A673 (cell line): Measurements from ENCODE around the gene EXOC5. TPM values are rescaled to one million over a fixed set of nuclear protein-coding genes. Genes with fewer than 3 reads are reported as not detected.

Experiments used
- BruUV-seq: library from RNA; stranded (reverse); fragments of 400-500 nt; replicated peaks from 2 replicates; lab custom pipeline; 2021; lab: Mats Ljungman, UMichigan
- CTCF ChIA-PET: fragments of 300-600 bp; sonication (Branson Sonifier 250); formaldehyde crosslinking; loops from one replicate; lab custom pipeline; 2022; ENCODE audit warnings: antibody characterized with exemption; lab: Charles Lee
- POLR2A ChIA-PET: fragments of 300-600 bp; sonication (Branson Sonifier 250); formaldehyde crosslinking; loops from one replicate; lab custom pipeline; 2022; ENCODE audit warnings: antibody characterized with exemption; ENCODE audit not compliant: low non-redundant PET; lab: Charles Lee
- DNase-seq: peaks from one replicate; pipeline ENCODE4 v3.0.0-alpha.2; 2015; ENCODE audit warnings: low spot score
- H3K27ac ChIP-seq: fragments of 200-600 bp; sonication (generic); 2 replicates; pipeline ENCODE4 v1.5.1; 2016; ENCODE audit warnings: mixed run types, low read depth, mild to moderate bottlenecking, mixed read lengths, antibody characterized with exemption, low read length; ENCODE audit not compliant: poor library complexity, severe bottlenecking
- H3K27me3 ChIP-seq: fragments of 200-600 bp; sonication (generic); replicated peaks from 2 replicates; pipeline ENCODE4 v1.6.1; 2017; ENCODE audit warnings: mixed run types, low read depth, mild to moderate bottlenecking, mixed read lengths, antibody characterized with exemption, low read length; ENCODE audit not compliant: insufficient read depth, poor library complexity
- H3K36me3 ChIP-seq: fragments of 200-600 bp; sonication (generic); 2 replicates; pipeline ENCODE4 v1.6.1; 2016; ENCODE audit warnings: mixed run types, mild to moderate bottlenecking, mixed read lengths, antibody characterized with exemption, low read length; ENCODE audit not compliant: insufficient read depth, poor library complexity, severe bottlenecking
- H3K4me1 ChIP-seq: fragments of 200-600 bp; sonication (generic); 2 replicates; pipeline ENCODE4 v1.6.1; 2017; ENCODE audit warnings: mixed run types, mild to moderate bottlenecking, mixed read lengths, antibody characterized with exemption, low read length; ENCODE audit not compliant: insufficient read depth, poor library complexity, severe bottlenecking
- H3K4me3 ChIP-seq: fragments of 200-600 bp; sonication (generic); 2 replicates; pipeline ENCODE4 v1.5.1; 2016; ENCODE audit warnings: low read depth, mixed run types, mild to moderate bottlenecking, mixed read lengths, low read length; ENCODE audit not compliant: poor library complexity, severe bottlenecking
- H3K9me3 ChIP-seq: fragments of 200-600 bp; sonication (generic); 2 replicates; pipeline ENCODE4 v1.6.1; 2016; ENCODE audit warnings: mixed run types, low read depth, mild to moderate bottlenecking, mixed read lengths, antibody characterized with exemption, low read length; ENCODE audit not compliant: poor library complexity, severe bottlenecking
- CTCF ChIP-seq: fragments of 300-800, 200-600 bp; sonication (generic); conservative IDR thresholded peaks from 2 replicates; pipeline ENCODE4 v1.5.1; 2017; ENCODE audit warnings: low read depth, mild to moderate bottlenecking, antibody characterized with exemption, low read length, moderate library complexity, mixed read lengths
- EZH2 ChIP-seq: fragments of 200-600 bp; sonication (generic); IDR thresholded peaks from 2 replicates; pipeline ENCODE4 v1.6.1; 2017; ENCODE audit warnings: borderline replicate concordance, low read depth, mild to moderate bottlenecking, mixed read lengths, antibody characterized with exemption, low read length; ENCODE audit not compliant: poor library complexity, severe bottlenecking
- intact Hi-C: fragments of 100-400 bp; cut with micrococcal nuclease; formaldehyde crosslinking; loops from one replicate; pipeline ENCODE4 v1.10.0; 2022; ENCODE audit not compliant: unreplicated experiment
- total RNA-seq: library from RNA; stranded (reverse); gene quantifications from 2 replicates; pipeline ENCODE4 v1.2.3, GENCODE V29; 2021

Gene EXOC5
- total RNA-seq, 1 experiment from 2014 or later, result 132 TPM

GRCh38 chr14:57171903-57172302, 96.8 kb downstream of the EXOC5 start:
- Histone ChIP-seq H3K4me3 (no peak overlapping the region), H3K36me3 (no peaks in the 10 kb centered on the region), H3K27ac (no peak overlapping the region), H3K4me1 (peaks cover 11% of the 10 kb centered on the region), H3K27me3 (no peaks in the 10 kb centered on the region), H3K9me3 (no peaks in the 10 kb centered on the region)
- BruUV-seq, result no TSS peak
- TF ChIP-seq CTCF, result no peak
- no peak for TF ChIP-seq EZH2
- ChIA-PET POLR2A (no interaction called here), CTCF (no interaction called here)
- no peak for DNase-seq
- intact Hi-C loops, result no loop called here

- CTCF ChIA-PET, result no interaction called here
- Histone ChIP-seq H3K9me3 (no peaks in the 10 kb centered on the region), H3K36me3 (no peaks in the 10 kb centered on the region), H3K27me3 (no peaks in the 10 kb centered on the region), H3K4me1 (peaks cover 11% of the 10 kb centered on the region), H3K4me3 (no peak overlapping the region), H3K27ac (no peak overlapping the region)
- DNase-seq, result no peak
- TF ChIP-seq CTCF, result no peak
- TF ChIP-seq EZH2, result no peak
- intact Hi-C loops, result no loop called here
- POLR2A ChIA-PET, result no interaction called here
- BruUV-seq, result no TSS peak
Measured at GRCh38 chr14:57171363-57171762, 97.3 kb downstream of the EXOC5 start.

GRCh38 chr14:57169901-57170300, 98.8 kb downstream of the EXOC5 start:
- intact Hi-C loops, result no loop called here
- Histone ChIP-seq H3K27ac (no peak overlapping the region), H3K27me3 (no peaks in the 10 kb centered on the region), H3K4me1 (peaks cover 7% of the 10 kb centered on the region), H3K4me3 (no peak overlapping the region), H3K9me3 (no peaks in the 10 kb centered on the region), H3K36me3 (no peaks in the 10 kb centered on the region)
- ChIA-PET CTCF (no interaction called here), POLR2A (no interaction called here)
- no TSS peak for BruUV-seq
- TF ChIP-seq CTCF (no peak), EZH2 (no peak)
- DNase-seq, result no peak
